HepG2 (cell line): ENCODE results near the gene XPC.

Source experiments
- CHD2 ChIP-seq: IDR thresholded peaks from 2 replicates; pipeline ENCODE4 v1.6.1; 2011; ENCODE audit warnings: low read depth, low read length, improper control_type of control experiment
- NR2F6 ChIP-seq, 2 experiments: IDR thresholded peaks; 2 replicates each; pipeline ENCODE4 v1.6.1; 2016; ENCODE audit warnings: antibody characterized with exemption in 1 of 2, mild to moderate bottlenecking in 1 of 2
- POLR2A ChIP-seq, 2 experiments: IDR thresholded peaks; 2 replicates each; pipeline ENCODE4 v1.6.1; 2011; ENCODE audit warnings: low read depth in 2 of 2, low read length in 2 of 2, mild to moderate bottlenecking in 1 of 2, moderate library complexity in 1 of 2; ENCODE audit not compliant: insufficient read depth in 1 of 2
- POLR2AphosphoS5 ChIP-seq: IDR thresholded peaks from 2 replicates; pipeline ENCODE4 v1.6.1; 2012; ENCODE audit warnings: low read depth, low read length
- SALL2 ChIP-seq: sonication (generic); formaldehyde crosslinking; IDR thresholded peaks from 2 replicates; pipeline ENCODE4 v1.8.1; 2023; ENCODE audit warnings: mild to moderate bottlenecking, missing genetic modification reagents, inconsistent platforms
- ZBTB38 ChIP-seq: sonication (generic); formaldehyde crosslinking; IDR thresholded peaks from 2 replicates; pipeline ENCODE4 v1.5.1; 2020; ENCODE audit warnings: mild to moderate bottlenecking, missing genetic modification reagents
- ZNF224 ChIP-seq: sonication (generic); formaldehyde crosslinking; IDR thresholded peaks from 2 replicates; pipeline ENCODE4 v1.5.0; 2020; ENCODE audit warnings: mild to moderate bottlenecking, missing genetic modification reagents
- ZNF530 ChIP-seq: sonication (generic); formaldehyde crosslinking; IDR thresholded peaks from 2 replicates; pipeline ENCODE4 v1.5.0; 2020; ENCODE audit warnings: low read depth, mild to moderate bottlenecking, missing genetic modification reagents
- TF ChIP-seq, protein P1 (sequence below): sonication (generic); formaldehyde crosslinking; IDR thresholded peaks from 2 replicates; pipeline ENCODE4 v1.5.0; 2020; ENCODE audit warnings: mild to moderate bottlenecking, missing genetic modification reagents, moderate library complexity
- TF ChIP-seq, protein P2 (sequence below), 2 experiments: sonication (generic) in 1 of 2; formaldehyde crosslinking in 1 of 2; IDR thresholded peaks; 2 replicates each; pipeline versions ENCODE4 v1.5.1 to v1.6.1; 2011 to 2020; ENCODE audit warnings: borderline replicate concordance in 1 of 2, low read depth in 1 of 2, low read length in 1 of 2, mild to moderate bottlenecking in 1 of 2, missing genetic modification reagents in 1 of 2, moderate library complexity in 1 of 2
- TF ChIP-seq, protein P3 (sequence below): sonication (generic); formaldehyde crosslinking; IDR thresholded peaks from 2 replicates; pipeline ENCODE4 v1.9.0; 2021; ENCODE audit warnings: missing genetic modification reagents, borderline replicate concordance

DNA sequence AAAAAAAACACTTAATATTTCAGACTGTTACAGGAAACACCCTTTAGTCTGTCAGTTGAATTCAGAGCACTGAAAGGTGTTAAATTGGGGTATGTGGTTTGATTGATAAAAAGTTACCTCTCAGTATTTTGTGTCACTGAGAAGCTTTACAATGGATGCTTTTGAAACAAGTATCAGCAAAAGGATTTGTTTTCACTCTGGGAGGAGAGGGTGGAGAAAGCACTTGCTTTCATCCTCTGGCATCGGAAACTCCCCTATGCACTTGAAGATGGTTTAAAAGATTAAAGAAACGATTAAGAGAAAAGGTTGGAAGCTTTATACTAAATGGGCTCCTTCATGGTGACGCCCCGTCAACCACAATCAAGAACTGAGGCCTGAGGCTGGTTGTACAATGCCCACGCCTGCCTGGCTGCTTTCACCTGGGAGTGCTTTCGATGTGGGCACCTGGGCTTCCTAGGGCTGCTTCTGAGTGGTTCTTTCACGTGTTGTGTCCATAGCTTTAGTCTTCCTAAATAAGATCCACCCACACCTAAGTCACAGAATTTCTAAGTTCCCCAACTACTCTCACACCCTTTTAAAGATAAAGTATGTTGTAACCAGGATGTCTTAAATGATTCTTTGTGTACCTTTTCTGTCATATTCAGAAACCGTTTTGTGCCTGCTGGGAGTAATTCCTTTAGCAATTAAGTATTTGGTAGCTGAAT, 35.7 kb downstream of the XPC start:
- TF ChIP-seq, protein P1, sequence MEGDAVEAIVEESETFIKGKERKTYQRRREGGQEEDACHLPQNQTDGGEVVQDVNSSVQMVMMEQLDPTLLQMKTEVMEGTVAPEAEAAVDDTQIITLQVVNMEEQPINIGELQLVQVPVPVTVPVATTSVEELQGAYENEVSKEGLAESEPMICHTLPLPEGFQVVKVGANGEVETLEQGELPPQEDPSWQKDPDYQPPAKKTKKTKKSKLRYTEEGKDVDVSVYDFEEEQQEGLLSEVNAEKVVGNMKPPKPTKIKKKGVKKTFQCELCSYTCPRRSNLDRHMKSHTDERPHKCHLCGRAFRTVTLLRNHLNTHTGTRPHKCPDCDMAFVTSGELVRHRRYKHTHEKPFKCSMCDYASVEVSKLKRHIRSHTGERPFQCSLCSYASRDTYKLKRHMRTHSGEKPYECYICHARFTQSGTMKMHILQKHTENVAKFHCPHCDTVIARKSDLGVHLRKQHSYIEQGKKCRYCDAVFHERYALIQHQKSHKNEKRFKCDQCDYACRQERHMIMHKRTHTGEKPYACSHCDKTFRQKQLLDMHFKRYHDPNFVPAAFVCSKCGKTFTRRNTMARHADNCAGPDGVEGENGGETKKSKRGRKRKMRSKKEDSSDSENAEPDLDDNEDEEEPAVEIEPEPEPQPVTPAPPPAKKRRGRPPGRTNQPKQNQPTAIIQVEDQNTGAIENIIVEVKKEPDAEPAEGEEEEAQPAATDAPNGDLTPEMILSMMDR (CRISPR knock-in tag): no peak
- TF ChIP-seq ZNF530 (no peak), NR2F6 (IDR thresholded peaks at IDR 0.05) (no peak), NR2F6 (CRISPR knock-in tag; IDR thresholded peaks at IDR 0.05) (no peak), ZBTB38 (no peak), POLR2A (IDR thresholded peaks at IDR 0.05; ENCODE audit: insufficient read depth in 1 of 2, low read depth in 2 of 2, low read length in 2 of 2) (no peak), POLR2AphosphoS5 (no peak), ZNF224 (CRISPR knock-in tag) (no peak), CHD2 (no peak), SALL2 (CRISPR knock-in tag) (no peak)
- TF ChIP-seq, protein P2, sequence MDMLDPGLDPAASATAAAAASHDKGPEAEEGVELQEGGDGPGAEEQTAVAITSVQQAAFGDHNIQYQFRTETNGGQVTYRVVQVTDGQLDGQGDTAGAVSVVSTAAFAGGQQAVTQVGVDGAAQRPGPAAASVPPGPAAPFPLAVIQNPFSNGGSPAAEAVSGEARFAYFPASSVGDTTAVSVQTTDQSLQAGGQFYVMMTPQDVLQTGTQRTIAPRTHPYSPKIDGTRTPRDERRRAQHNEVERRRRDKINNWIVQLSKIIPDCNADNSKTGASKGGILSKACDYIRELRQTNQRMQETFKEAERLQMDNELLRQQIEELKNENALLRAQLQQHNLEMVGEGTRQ (IDR thresholded peaks at IDR 0.05; ENCODE audit: low read depth, low read length): no peak
- TF ChIP-seq, protein P2 (CRISPR knock-in tag; IDR thresholded peaks at IDR 0.05; ENCODE audit: borderline replicate concordance): no peak
- TF ChIP-seq, protein P3, sequence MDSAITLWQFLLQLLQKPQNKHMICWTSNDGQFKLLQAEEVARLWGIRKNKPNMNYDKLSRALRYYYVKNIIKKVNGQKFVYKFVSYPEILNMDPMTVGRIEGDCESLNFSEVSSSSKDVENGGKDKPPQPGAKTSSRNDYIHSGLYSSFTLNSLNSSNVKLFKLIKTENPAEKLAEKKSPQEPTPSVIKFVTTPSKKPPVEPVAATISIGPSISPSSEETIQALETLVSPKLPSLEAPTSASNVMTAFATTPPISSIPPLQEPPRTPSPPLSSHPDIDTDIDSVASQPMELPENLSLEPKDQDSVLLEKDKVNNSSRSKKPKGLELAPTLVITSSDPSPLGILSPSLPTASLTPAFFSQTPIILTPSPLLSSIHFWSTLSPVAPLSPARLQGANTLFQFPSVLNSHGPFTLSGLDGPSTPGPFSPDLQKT (CRISPR knock-in tag): no peak
